Stimulated activated CD8-positive, alpha-beta memory T cell treated with anti-CD3 and anti-CD28 coated beads, Interleukin-7, amount 100 ng/mL, for 4 hours (primary cell): ENCODE data around the gene STK25.

Experiments used
- DNase-seq, 2 donors: peaks; one replicate each; pipeline ENCODE4 v3.0.0-alpha.2; 2020; ENCODE audit warnings: low read depth in 2 of 2

The STK25 gene

GRCh38 chr2:241508240-241509154, at the start of gene STK25:
STK25 (minus strand) TSS chr2:241508584; CDS start chr2:241508035, 549 bp downstream.
- peak; percentile 95 to 98 for DNase-seq

DNA sequence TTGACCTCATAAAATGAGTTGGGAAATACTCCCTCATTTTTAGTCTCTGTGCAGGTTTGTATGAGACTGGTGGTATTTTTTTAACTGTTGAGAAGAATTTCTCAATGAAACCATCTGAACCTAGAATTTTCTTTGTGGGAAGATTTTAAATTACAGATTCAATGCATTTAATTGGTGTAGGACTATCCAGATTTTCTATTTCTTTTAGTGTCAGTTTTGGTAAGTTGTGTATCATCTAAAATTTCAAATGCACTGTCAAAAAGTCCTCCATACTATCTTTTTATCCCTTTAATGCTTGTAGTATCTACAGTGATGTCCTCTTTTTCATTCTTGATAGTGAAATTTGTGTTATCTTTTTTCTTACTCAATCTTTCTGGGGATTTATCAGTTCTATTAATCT, 48.4 kb upstream of the STK25 start:
- no peak for DNase-seq

GRCh38 chr2:241555711-241556110, 47.3 kb upstream of the STK25 start:
- no peak for DNase-seq

DNA sequence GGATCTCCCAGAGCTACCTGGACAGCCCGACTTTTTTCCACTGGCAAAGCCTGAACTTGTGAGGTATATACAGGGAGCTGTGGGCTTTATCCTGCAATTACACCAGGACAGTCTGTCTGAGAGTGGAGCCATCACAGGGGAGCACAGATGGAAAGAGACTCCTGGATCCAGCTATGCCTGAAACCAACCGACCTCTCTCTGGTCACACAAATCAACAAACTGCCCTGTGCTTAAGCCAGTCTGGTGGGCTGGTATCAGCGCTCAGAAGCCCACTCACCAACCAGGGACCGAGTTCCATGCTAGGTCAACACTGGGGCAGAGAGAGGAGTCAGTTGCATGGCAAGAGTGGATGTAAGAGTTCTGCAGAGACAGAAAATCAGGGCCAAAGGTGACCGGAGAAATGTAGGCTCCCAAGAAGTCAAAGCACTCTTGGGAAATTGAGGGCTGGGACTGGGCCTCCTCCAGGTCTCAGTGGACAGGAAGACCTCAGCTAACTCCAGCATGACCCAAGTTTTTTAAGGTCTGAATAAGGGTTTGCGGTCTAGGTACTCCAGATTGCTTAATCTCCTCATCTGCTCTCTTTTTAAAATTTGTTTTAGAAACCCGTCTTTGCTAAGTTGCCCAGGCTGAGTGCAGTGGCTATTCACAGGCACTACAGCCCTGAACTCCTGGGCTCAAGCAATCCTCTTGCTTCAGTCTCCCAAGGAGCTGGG, 46.4 kb upstream of the STK25 start:
- DNase-seq = no peak

DNA sequence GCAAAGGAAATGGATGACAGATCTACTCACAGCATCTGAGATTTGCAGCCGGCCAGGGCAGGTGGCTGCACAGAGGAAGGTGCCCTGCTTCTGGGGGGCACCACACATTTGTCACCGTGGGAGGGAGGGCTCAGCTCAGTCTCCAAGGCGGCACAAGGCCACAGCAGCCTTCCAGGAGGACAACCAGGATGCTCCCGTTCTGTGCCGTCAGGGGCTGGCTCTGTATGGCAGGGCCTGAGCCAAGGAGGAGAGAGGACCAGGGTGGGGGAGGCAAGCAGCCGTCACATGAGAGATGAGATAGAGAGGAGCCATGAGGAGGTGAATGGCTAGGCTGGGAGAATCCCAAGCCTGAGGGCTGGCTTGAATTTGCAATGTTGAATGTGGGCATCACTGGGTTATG, 45.6 kb upstream of the STK25 start:
- no peak for DNase-seq

- no peak for DNase-seq
Observed at GRCh38 chr2:241553512-241553830, 45.1 kb upstream of the STK25 start.

DNA sequence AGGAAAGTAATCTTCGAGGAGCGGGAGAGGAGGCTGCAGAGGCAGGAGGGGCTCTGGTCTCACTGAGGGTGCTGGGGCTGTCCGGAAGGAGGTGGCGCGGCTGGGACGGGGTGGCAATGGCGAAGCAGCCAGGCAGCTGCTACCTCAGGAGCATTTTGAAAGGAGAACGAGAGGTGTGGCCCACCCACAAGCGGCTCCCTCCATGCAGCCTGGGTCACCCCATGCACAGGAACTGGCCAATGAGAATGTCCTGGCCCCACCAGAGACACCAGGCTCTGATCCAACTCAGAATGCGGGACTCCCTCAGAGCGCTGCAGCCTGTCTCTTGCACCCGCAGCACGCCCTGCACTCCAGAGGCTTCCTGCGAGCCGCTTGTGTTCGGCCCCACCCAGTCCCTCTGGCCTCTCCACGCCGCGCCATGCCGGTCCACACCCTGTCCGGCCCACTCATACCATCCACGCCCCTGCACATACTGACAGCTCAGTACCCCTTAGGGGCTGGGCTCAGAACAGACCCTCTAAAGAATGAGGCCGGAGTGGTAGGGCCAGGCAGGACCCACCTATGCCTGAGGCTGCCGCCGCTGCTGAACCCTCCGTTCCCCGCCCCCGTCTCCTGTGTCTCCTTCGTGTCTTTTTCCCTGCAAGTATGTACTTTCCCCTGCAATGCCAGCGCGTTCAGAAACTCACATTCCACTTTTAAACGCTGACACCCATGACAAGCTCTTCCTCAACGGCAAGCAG, 43.8 kb upstream of the STK25 start:
- no peak for DNase-seq

GRCh38 chr2:241551599-241551997, 43.2 kb upstream of the STK25 start:
- DNase-seq = no peak

DNA sequence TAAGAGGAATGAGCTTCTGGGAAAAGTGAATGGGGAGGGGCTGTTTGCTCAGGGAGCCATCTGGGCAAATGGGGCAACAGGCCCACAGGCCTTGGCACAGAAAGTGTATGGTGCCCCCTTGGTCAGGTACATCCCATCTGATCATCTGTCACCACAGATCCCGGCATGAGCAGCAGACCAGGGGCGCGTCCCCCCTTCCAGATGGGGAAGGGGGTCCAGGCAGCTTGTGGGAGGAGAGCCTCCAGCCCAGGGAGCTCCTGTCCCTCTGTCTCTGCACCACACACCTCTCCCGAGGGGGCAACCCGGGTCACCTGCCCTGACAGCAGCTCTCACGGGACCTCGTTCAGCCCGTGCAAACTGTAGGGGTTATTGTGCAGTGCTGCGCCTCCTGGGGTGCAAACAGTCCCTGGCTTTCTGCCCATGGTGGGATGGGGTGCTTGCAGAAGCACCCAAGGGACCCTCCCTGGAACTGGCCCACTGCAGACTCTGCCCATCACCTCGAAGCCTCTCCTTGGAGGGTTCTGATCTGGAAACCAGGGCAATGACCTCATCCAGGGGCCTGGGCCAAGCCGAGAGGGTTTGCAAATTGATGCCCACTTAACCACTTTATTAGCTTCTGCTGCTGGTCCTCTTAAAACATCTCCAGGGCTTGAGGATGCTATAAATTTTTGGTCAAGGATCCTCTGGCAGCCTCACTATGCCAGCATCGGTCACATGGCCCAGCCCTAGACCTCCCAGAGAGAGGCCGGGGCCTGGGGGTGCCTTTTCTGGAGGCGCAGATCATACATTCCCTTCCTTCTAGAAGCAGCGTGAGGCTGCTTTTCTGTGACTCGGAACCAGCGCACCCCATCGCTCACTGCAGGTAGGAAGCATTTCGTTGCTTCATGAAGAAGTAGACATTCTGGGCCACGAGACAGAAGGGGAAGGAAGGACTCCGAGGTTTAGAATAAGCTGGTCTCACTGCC, 42.5 kb upstream of the STK25 start:
- DNase-seq = no peak

DNA sequence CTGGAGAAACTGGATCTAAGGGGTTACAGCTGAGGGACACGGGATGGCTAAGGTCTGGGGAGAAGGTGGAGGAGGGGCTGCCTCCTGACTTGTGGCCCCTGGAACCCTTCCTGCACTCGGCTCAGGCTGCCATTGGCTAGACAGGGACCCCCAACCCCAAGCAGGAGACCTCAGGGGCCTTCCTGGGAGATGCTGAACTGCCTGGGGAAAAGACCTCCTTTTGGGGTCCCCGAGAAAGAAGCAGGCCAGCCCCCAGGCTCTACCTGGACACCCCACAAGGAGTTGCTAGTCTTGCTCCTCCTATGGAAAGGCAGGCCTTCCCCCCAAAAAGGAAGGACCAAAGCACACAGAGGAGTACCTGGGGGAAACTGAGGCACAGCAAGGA, 40.1 kb upstream of the STK25 start:
- no peak for DNase-seq

DNA sequence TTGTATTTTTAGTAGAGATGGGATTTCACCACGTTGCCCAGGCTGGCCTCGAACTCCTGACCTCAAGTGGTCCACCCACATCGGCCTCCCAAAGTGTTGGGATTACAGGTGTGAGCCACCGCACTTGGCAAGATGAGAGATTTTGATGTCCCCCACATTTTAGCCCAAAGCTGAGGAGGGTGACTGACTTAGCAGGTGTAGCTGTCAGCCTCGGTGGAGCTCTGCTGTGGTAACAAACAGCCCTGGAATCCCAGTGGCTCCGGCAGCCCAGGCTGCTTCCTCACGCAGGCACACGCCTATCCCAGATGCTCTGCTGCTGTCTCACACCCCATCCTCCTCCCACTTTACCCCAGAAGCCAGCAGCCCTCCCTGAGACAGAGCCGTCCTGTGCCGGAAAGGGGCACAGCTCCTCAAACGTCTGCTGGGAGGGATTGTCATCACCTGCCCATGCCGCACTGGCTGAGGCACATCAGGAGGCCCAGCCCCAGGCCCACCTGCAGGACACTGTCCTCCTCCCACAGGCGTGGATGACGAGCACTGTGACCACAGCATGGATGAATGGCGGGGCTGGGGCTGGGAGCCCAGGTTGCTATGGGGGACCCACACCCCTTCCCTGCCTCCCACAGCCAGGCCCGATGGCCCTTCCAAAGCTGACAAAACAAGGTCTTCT, 39.5 kb upstream of the STK25 start:
- no peak for DNase-seq

DNA sequence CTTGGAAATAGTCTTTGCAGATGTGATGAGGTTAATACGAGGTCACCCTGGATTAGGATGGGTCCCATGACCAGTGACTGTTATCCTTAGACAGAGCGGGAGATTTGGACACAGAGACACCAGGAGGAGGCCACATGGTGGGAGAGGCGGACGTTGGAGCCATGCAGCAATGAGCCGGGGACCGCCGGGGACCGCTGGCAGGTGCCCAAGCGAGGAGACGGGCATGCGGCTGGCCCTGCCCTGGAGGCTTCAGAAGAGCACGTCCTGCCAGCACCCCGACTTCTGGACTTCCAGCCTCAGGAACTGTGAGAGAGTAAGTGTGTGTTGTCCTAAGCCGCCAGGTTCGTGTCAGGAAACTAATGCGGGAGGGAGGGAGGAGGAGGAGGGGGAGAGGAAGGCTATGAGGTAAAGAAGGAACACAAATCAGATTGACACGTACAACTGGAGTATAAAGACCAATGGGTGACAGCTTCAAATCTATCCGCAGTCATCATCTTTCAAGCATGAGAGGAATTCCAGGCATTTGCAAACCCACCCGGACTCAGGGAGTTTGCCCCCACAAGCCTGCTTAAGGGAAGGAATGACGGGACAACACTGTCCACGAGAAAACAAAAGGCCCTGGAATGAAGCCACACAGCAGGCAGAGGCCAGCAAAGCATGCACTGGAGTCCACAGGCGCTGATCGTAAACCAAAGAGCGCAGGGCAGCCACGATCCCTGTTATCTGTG, 38.6 kb upstream of the STK25 start:
- no peak for DNase-seq

DNA sequence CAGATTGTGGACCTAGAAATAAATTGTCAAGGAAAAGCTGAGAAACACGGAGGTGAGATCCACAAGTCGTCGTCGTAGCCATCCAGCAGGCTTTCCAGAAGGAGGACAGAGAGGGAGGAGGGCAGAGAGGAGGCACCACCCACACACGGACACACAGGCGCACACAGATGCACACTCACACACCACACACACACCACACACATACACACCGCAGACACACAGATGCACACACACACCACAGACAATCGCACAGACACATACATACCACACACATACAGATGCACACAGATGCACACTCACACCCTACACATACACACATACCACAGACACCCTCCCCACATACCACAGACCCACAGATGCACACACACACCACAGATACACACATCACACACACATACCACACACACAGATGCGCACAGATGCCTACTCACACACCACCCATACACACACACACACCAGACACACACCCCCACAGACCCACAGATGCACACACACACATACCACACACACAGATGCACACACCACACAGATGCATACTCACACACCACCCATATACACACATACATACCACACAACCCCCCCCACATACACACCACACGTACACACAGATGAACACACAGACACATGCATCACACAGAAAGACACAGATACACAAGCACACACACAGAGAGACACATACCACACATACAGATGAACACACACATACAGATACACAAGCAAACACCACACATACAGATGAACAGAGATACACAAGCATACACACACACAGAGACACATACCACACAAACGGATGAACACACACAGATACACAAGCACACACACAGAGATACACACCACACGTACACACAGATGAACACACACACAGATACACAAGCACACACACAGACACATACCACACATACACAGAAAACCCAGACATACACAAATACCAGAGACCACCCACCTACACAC, 37.4 kb upstream of the STK25 start:
- no peak for DNase-seq

- no peak for DNase-seq
Observed at GRCh38 chr2:241545106-241545505, 36.7 kb upstream of the STK25 start.

- DNase-seq = no peak
Observed at GRCh38 chr2:241542278-241542605, 33.9 kb upstream of the STK25 start.

GRCh38 chr2:241541564-241542277, 33.3 kb upstream of the STK25 start:
- no peak for DNase-seq

GRCh38 chr2:241540771-241541561, 32.6 kb upstream of the STK25 start:
- peak; percentile 24 to 43 for DNase-seq

GRCh38 chr2:241540401-241540770, 32.0 kb upstream of the STK25 start:
- no peak for DNase-seq
